Iris pigment epithelial cell (primary cell): ENCODE measurements around the gene GABBR2.
"Not testable (repeated sequence)": the region's sequence is repeated elsewhere in the genome, so short reads cannot be mapped to it uniquely, and the experiment has no call there.

ENCODE experiments used
- DNase-seq: peaks from one replicate; pipeline ENCODE4 v3.0.0-alpha.2; 2011; ENCODE audit warnings: low read depth

Gene GABBR2

GRCh38 chr9:98686961-98687855, 21.5 kb downstream of the GABBR2 start:
- no peak for DNase-seq

- not testable (repeated sequence) for DNase-seq
Observed at GRCh38 chr9:98684816-98685215, 23.9 kb downstream of the GABBR2 start.

GRCh38 chr9:98678244-98678842, 30.4 kb downstream of the GABBR2 start:
- peak; percentile 25 for DNase-seq

- no peak for DNase-seq
Observed at GRCh38 chr9:98673681-98674080, 35.1 kb downstream of the GABBR2 start.

GRCh38 chr9:98667005-98667640, 41.6 kb downstream of the GABBR2 start:
- DNase-seq = no peak

GRCh38 chr9:98665501-98665900, 43.2 kb downstream of the GABBR2 start:
- no peak for DNase-seq

GRCh38 chr9:98660541-98660940, 48.2 kb downstream of the GABBR2 start:
- no peak for DNase-seq

GRCh38 chr9:98658951-98659351, 49.8 kb downstream of the GABBR2 start:
- DNase-seq = peak; percentile 48

GRCh38 chr9:98657897-98658296, 50.8 kb downstream of the GABBR2 start:
- peak; percentile 50 for DNase-seq

- no peak for DNase-seq
Observed at GRCh38 chr9:98656511-98656910, 52.2 kb downstream of the GABBR2 start.

GRCh38 chr9:98655428-98655827, 53.3 kb downstream of the GABBR2 start:
- DNase-seq = not testable (repeated sequence)

GRCh38 chr9:98654247-98654646, 54.5 kb downstream of the GABBR2 start:
- no peak for DNase-seq

GRCh38 chr9:98652741-98653140, 56.0 kb downstream of the GABBR2 start:
- no peak for DNase-seq

- no peak for DNase-seq
Observed at GRCh38 chr9:98652302-98652701, 56.4 kb downstream of the GABBR2 start.

- DNase-seq = no peak
Observed at GRCh38 chr9:98647236-98647635, 61.5 kb downstream of the GABBR2 start.

- DNase-seq = no peak
Observed at GRCh38 chr9:98644011-98644410, 64.7 kb downstream of the GABBR2 start.

- no peak for DNase-seq
Observed at GRCh38 chr9:98642661-98643312, 65.9 kb downstream of the GABBR2 start.

- DNase-seq = no peak
Observed at GRCh38 chr9:98641695-98642094, 67.0 kb downstream of the GABBR2 start.

GRCh38 chr9:98640394-98640793, 68.3 kb downstream of the GABBR2 start:
- no peak for DNase-seq

- DNase-seq = no peak
Observed at GRCh38 chr9:98639133-98639532, 69.6 kb downstream of the GABBR2 start.

GRCh38 chr9:98637381-98637780, 71.4 kb downstream of the GABBR2 start:
- DNase-seq = no peak

GRCh38 chr9:98635374-98635773, 73.4 kb downstream of the GABBR2 start:
- DNase-seq = peak; percentile 21
